MM.1S (cell line): Measurements from ENCODE around the gene HOXC11.

Source experiments
- EZH2 ChIP-seq: fragments of 300-600 bp; sonication (generic); optimal IDR thresholded peaks from 2 replicates; pipeline ENCODE3; 2017; ENCODE audit warnings: low read depth, mild to moderate bottlenecking, antibody characterized with exemption, low read length, mixed read lengths
- EZH2phosphoT487 ChIP-seq: fragments of 300-600 bp; sonication (generic); IDR thresholded peaks from 2 replicates; pipeline ENCODE4 v1.6.1; 2018; ENCODE audit warnings: antibody characterized with exemption, low read length
- TF ChIP-seq, protein P1 (sequence below): fragments of 300-600 bp; sonication (generic); IDR thresholded peaks from 2 replicates; pipeline ENCODE4 v1.5.1; 2016; ENCODE audit warnings: antibody characterized with exemption, low read length, mixed read lengths

DNA sequence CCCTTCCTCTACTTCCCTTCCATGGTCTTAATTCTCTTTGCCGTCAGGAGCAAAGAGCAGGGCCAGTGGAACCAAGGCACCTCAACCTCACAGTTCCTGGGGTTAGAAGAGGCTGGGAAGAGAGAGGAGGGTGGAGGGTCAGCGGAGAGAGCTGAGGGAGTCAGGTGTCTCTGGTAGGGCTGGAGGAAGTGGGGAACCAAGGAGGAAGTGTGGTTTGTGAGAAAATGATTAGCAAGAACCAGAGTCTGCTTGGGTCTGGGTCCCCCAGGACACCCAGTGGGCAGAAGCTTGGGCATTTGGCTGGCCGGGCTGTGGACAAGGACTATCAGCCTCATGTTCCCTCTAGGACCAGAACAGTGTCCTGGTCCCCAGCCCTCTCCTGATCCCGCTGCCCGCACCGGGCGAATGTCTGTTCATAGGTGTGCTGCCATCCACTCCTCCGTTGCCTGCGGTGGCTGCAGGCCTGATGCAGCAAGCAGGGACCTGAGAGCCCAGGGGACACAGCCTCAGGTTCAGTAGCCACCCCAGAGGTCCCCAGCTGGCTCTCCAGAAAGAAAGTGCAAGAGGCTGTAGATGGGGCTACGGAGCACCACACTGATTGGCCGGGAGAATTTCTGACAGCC lies 15.9 kb upstream of the HOXC11 start:
- TF ChIP-seq, protein P1, sequence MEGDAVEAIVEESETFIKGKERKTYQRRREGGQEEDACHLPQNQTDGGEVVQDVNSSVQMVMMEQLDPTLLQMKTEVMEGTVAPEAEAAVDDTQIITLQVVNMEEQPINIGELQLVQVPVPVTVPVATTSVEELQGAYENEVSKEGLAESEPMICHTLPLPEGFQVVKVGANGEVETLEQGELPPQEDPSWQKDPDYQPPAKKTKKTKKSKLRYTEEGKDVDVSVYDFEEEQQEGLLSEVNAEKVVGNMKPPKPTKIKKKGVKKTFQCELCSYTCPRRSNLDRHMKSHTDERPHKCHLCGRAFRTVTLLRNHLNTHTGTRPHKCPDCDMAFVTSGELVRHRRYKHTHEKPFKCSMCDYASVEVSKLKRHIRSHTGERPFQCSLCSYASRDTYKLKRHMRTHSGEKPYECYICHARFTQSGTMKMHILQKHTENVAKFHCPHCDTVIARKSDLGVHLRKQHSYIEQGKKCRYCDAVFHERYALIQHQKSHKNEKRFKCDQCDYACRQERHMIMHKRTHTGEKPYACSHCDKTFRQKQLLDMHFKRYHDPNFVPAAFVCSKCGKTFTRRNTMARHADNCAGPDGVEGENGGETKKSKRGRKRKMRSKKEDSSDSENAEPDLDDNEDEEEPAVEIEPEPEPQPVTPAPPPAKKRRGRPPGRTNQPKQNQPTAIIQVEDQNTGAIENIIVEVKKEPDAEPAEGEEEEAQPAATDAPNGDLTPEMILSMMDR, result no peak
- no peak for TF ChIP-seq EZH2
- TF ChIP-seq EZH2phosphoT487, result no peak
